GM04503 (cell line): ENCODE results near the gene NPAS3.
A peak's percentile ranks its signal among the peaks of the same experiment; 100 is the strongest.

Experiments
- DNase-seq: peaks from one replicate; pipeline ENCODE4 v3.0.0-alpha.2; 2012; ENCODE audit warnings: low read depth

Gene NPAS3

GRCh38 chr14:33257796-33258195 lies 319.1 kb downstream of the NPAS3 start:
- DNase-seq = no peak

GRCh38 chr14:33259764-33260163 lies 321.1 kb downstream of the NPAS3 start:
- no peak for DNase-seq

- no peak for DNase-seq
These were observed 332.5 kb downstream of the NPAS3 start for GRCh38 chr14:33271216-33271615.

GRCh38 chr14:33271891-33272290 lies 333.2 kb downstream of the NPAS3 start:
- no peak for DNase-seq

- no peak for DNase-seq
These were observed 335.3 kb downstream of the NPAS3 start for GRCh38 chr14:33273978-33274377.

GRCh38 chr14:33275879-33276278 lies 337.2 kb downstream of the NPAS3 start:
- DNase-seq = no peak

- no peak for DNase-seq
These were observed 341.2 kb downstream of the NPAS3 start for GRCh38 chr14:33279865-33280264.

- peak; percentile 9 for DNase-seq
These were observed 342.0 kb downstream of the NPAS3 start for GRCh38 chr14:33280646-33281045.

GRCh38 chr14:33282331-33283230 lies 343.9 kb downstream of the NPAS3 start:
- peak; percentile 11 for DNase-seq

- no peak for DNase-seq
These were observed 347.4 kb downstream of the NPAS3 start for GRCh38 chr14:33285902-33286700.

- no peak for DNase-seq
These were observed 348.5 kb downstream of the NPAS3 start for GRCh38 chr14:33287189-33287588.

- no peak for DNase-seq
These were observed 352.0 kb downstream of the NPAS3 start for GRCh38 chr14:33290641-33291040.

GRCh38 chr14:33291529-33292104 lies 352.9 kb downstream of the NPAS3 start:
- DNase-seq = no peak

GRCh38 chr14:33294419-33294818 lies 355.7 kb downstream of the NPAS3 start:
- DNase-seq = no peak

- no peak for DNase-seq
These were observed 358.9 kb downstream of the NPAS3 start for GRCh38 chr14:33297565-33297964.

GRCh38 chr14:33307691-33308251 lies 369.1 kb downstream of the NPAS3 start:
- peak; percentile 93 for DNase-seq

- no peak for DNase-seq
These were observed 370.4 kb downstream of the NPAS3 start for GRCh38 chr14:33309106-33309505.

GRCh38 chr14:33315217-33315616 lies 376.5 kb downstream of the NPAS3 start:
- DNase-seq = no peak

- DNase-seq = peak; percentile 3
These were observed 377.0 kb downstream of the NPAS3 start for GRCh38 chr14:33315721-33316120.

GRCh38 chr14:33317675-33318074 lies 379.0 kb downstream of the NPAS3 start:
- DNase-seq = no peak

- no peak for DNase-seq
These were observed 385.3 kb downstream of the NPAS3 start for GRCh38 chr14:33323979-33324378.

- no peak for DNase-seq
These were observed 392.7 kb downstream of the NPAS3 start for GRCh38 chr14:33331176-33331949.
